Left hindlimb (tissue), 1 donor: ENCODE results near the gene TAMALIN.

Source experiments
- DNase-seq: peaks from one replicate; pipeline ENCODE4 v3.0.0-alpha.2; 2018

The TAMALIN gene

GRCh38 chr12:52055731-52056711 is 49.3 kb downstream of the TAMALIN start:
- DNase-seq = no peak

GRCh38 chr12:52056801-52057637 is 50.3 kb downstream of the TAMALIN start:
- DNase-seq = peak; percentile 47

- no peak for DNase-seq
Measured at GRCh38 chr12:52057638-52058576, 51.2 kb downstream of the TAMALIN start.

- DNase-seq = peak; percentile 64
Measured at GRCh38 chr12:52058631-52059361, 52.0 kb downstream of the TAMALIN start.

GRCh38 chr12:52059582-52060497 is 53.1 kb downstream of the TAMALIN start:
- DNase-seq = peak; percentile 52

- DNase-seq = peak; percentile 36
Measured at GRCh38 chr12:52060498-52061177, 53.9 kb downstream of the TAMALIN start.

- DNase-seq = peak; percentile 33
Measured at GRCh38 chr12:52061470-52062166, 54.9 kb downstream of the TAMALIN start.

- no peak for DNase-seq
Measured at GRCh38 chr12:52062167-52063081, 55.7 kb downstream of the TAMALIN start.

GRCh38 chr12:52063082-52063924 is 56.6 kb downstream of the TAMALIN start:
- no peak for DNase-seq

GRCh38 chr12:52063981-52064649 is 57.4 kb downstream of the TAMALIN start:
- DNase-seq = no peak
